ENCODE data around the gene INPP4B.

Gene INPP4B

DNA sequence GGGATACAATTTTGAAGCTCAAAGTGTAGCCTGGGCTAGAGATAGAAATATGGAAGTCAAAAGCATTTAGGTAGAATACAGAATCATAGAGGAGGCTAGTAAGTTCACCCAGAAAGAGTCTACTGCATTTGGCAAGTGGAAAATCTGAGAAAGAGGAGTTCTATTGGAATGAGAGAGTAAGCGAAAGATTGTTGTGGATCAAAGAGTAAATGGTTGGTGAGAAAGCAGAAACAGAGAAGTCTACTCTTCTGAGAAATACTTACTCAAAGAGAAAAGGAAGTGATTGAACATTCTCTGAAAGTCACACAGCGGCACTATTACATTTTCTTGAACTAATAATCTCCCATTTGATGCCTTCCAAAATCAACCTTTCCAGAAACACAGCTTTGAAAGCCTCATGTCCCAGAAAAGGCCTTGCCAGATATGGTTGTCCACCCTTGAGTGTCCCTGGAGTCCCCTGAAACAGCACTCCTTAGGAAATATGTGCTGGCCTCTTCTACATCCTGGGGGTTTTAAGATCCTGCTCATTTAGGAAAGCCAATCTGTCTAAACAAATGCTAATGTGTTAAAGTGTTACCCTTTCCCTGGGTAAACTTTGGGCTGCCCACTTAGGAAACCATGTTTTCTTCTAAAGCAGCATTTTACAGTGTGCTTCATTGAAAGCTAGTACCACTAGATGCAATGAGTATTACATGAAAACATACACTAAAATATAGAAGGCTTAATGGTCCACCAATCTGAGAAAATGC, 132.6 kb downstream of the INPP4B start:
- Histone ChIP-seq H3K9ac (no peak overlapping the region), H4K20me1 (ENCODE audit: insufficient read depth) (no peaks in the 10 kb centered on the region), H3K27me3 (ENCODE audit: insufficient read depth, low read depth) (no peaks in the 10 kb centered on the region), H3K4me3 (IDR thresholded peaks at IDR 0.05; ENCODE audit: insufficient read depth, low read depth, low read length) (no peak overlapping the region), H2AFZ (ENCODE audit: low read depth) (no peak overlapping the region), H3K27ac (no peak overlapping the region), H3K4me1 (ENCODE audit: low read depth, poor library complexity, severe bottlenecking) (no peaks in the 10 kb centered on the region), H3K79me2 (ENCODE audit: insufficient read depth, low read depth) (no peaks in the 10 kb centered on the region), H3K4me2 (no peak overlapping the region), H3K36me3 (ENCODE audit: insufficient read depth) (no peaks in the 10 kb centered on the region)
- TF ChIP-seq, protein P1, sequence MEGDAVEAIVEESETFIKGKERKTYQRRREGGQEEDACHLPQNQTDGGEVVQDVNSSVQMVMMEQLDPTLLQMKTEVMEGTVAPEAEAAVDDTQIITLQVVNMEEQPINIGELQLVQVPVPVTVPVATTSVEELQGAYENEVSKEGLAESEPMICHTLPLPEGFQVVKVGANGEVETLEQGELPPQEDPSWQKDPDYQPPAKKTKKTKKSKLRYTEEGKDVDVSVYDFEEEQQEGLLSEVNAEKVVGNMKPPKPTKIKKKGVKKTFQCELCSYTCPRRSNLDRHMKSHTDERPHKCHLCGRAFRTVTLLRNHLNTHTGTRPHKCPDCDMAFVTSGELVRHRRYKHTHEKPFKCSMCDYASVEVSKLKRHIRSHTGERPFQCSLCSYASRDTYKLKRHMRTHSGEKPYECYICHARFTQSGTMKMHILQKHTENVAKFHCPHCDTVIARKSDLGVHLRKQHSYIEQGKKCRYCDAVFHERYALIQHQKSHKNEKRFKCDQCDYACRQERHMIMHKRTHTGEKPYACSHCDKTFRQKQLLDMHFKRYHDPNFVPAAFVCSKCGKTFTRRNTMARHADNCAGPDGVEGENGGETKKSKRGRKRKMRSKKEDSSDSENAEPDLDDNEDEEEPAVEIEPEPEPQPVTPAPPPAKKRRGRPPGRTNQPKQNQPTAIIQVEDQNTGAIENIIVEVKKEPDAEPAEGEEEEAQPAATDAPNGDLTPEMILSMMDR (conservative IDR thresholded peaks at IDR 0.05; ENCODE audit: low read depth, low read length) = no peak

GRCh38 chr4:142708231-142708630, 137.9 kb downstream of the INPP4B start:
- Histone ChIP-seq H4K20me1 (ENCODE audit: insufficient read depth) (no peaks in the 10 kb centered on the region), H3K27ac (no peak overlapping the region), H3K4me3 (IDR thresholded peaks at IDR 0.05; ENCODE audit: insufficient read depth, low read depth, low read length) (no peak overlapping the region), H3K27me3 (ENCODE audit: insufficient read depth, low read depth) (no peaks in the 10 kb centered on the region), H3K4me1 (ENCODE audit: low read depth, poor library complexity, severe bottlenecking) (no peaks in the 10 kb centered on the region), H3K36me3 (ENCODE audit: insufficient read depth) (no peaks in the 10 kb centered on the region), H3K79me2 (ENCODE audit: insufficient read depth, low read depth) (no peaks in the 10 kb centered on the region), H3K9ac (no peak overlapping the region), H2AFZ (ENCODE audit: low read depth) (no peak overlapping the region), H3K4me2 (no peak overlapping the region)
- TF ChIP-seq, protein P1 (conservative IDR thresholded peaks at IDR 0.05; ENCODE audit: low read depth, low read length) = no peak

DNA sequence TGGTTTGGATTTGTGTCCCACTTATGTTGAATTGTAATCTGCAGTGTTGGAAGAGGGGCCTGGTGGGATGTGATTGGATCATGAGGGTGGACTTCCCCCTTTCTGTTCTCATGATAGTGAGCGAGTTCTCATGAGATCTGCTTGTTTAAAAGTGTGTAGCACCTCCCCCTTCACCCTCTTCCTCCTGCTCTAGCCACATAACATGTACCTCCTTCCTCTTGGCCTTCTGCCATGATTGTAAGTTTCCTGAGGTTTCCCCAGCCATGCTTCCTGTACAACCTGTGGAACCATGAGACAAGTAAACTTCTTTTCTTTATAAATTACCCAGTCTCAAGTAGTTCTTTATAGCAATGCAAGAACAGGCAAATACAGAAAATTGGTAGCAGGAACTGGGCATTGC, 138.7 kb downstream of the INPP4B start:
- Histone ChIP-seq H3K9ac (no peak overlapping the region), H3K27me3 (ENCODE audit: insufficient read depth, low read depth) (no peaks in the 10 kb centered on the region), H2AFZ (ENCODE audit: low read depth) (no peak overlapping the region), H3K36me3 (ENCODE audit: insufficient read depth) (no peaks in the 10 kb centered on the region), H3K4me3 (IDR thresholded peaks at IDR 0.05; ENCODE audit: insufficient read depth, low read depth, low read length) (no peak overlapping the region), H4K20me1 (ENCODE audit: insufficient read depth) (no peaks in the 10 kb centered on the region), H3K79me2 (ENCODE audit: insufficient read depth, low read depth) (no peaks in the 10 kb centered on the region), H3K4me2 (no peak overlapping the region), H3K27ac (no peak overlapping the region), H3K4me1 (ENCODE audit: low read depth, poor library complexity, severe bottlenecking) (no peaks in the 10 kb centered on the region)
- TF ChIP-seq, protein P1 (conservative IDR thresholded peaks at IDR 0.05; ENCODE audit: low read depth, low read length) = no peak

- TF ChIP-seq, protein P1 (conservative IDR thresholded peaks at IDR 0.05; ENCODE audit: low read depth, low read length) = no peak
- no peak overlapping the region for H3K4me2 ChIP-seq
- no peaks in the 10 kb centered on the region for H3K4me1 ChIP-seq (ENCODE audit: low read depth, poor library complexity, severe bottlenecking)
- no peaks in the 10 kb centered on the region for H3K27me3 ChIP-seq (ENCODE audit: insufficient read depth, low read depth)
- no peak overlapping the region for H3K4me3 ChIP-seq (IDR thresholded peaks at IDR 0.05; ENCODE audit: insufficient read depth, low read depth, low read length)
- no peaks in the 10 kb centered on the region for H4K20me1 ChIP-seq (ENCODE audit: insufficient read depth)
- H3K9ac ChIP-seq = no peak overlapping the region
- no peaks in the 10 kb centered on the region for H3K36me3 ChIP-seq (ENCODE audit: insufficient read depth)
- H3K27ac ChIP-seq = no peak overlapping the region
- H3K79me2 ChIP-seq (ENCODE audit: insufficient read depth, low read depth) = no peaks in the 10 kb centered on the region
- no peak overlapping the region for H2AFZ ChIP-seq (ENCODE audit: low read depth)
These were observed 139.7 kb downstream of the INPP4B start for GRCh38 chr4:142706381-142706780.

All from KMS-11 (cell line).